AG04450 (cell line): ENCODE measurements around the gene CYP21A2. TPM values are rescaled to one million over a fixed set of nuclear protein-coding genes. Genes with fewer than 3 reads are reported as not detected.

Experiments used
- CTCF ChIA-PET: fragments of 300-600, 350-600 bp; formaldehyde crosslinking; extraction: SDS; loops from one replicate; lab custom pipeline; 2022; ENCODE audit warnings: antibody characterized with exemption, inconsistent platforms; lab: Charles Lee
- POLR2A ChIA-PET: fragments of 350-600 bp; formaldehyde crosslinking; extraction: SDS; loops from one replicate; lab custom pipeline; 2021; ENCODE audit warnings: antibody characterized with exemption, inconsistent platforms; lab: Yijun Ruan, JAX
- DNase-seq: peaks from one replicate; pipeline ENCODE4 v3.0.0-alpha.2; 2011; ENCODE audit warnings: low read depth, low spot score
- H3K27ac ChIP-seq: one replicate; pipeline ENCODE4 v1.5.1; 2012; ENCODE audit warnings: low read depth, low read length, control low read depth
- H3K27me3 ChIP-seq: one replicate; pipeline ENCODE4 v1.6.0; 2012; ENCODE audit warnings: low read length; ENCODE audit not compliant: control insufficient read depth, insufficient read depth
- H3K4me3 ChIP-seq: 2 replicates; pipeline ENCODE4 v1.5.1; 2011; ENCODE audit warnings: mild to moderate bottlenecking, low read depth, low read length, control low read depth
- H3K9me3 ChIP-seq: 2 replicates; pipeline ENCODE4 v1.5.1; 2012; ENCODE audit warnings: low read length; ENCODE audit not compliant: control insufficient read depth, insufficient read depth
- polyA plus RNA-seq: library from polyadenylated mRNA; depleted of rRNA; stranded (reverse); fragments of >200 nt; gene quantifications from 2 replicates; pipeline ENCODE4 v1.2.3, GENCODE V29; 2011
- TF ChIP-seq, protein P1 (sequence below): IDR thresholded peaks from 2 replicates; pipeline ENCODE4 v1.5.1; 2011; ENCODE audit warnings: low read depth, low read length, control low read depth, inconsistent platforms

The CYP21A2 gene
- polyA plus RNA-seq, 1 experiment: 0.06 TPM

DNA sequence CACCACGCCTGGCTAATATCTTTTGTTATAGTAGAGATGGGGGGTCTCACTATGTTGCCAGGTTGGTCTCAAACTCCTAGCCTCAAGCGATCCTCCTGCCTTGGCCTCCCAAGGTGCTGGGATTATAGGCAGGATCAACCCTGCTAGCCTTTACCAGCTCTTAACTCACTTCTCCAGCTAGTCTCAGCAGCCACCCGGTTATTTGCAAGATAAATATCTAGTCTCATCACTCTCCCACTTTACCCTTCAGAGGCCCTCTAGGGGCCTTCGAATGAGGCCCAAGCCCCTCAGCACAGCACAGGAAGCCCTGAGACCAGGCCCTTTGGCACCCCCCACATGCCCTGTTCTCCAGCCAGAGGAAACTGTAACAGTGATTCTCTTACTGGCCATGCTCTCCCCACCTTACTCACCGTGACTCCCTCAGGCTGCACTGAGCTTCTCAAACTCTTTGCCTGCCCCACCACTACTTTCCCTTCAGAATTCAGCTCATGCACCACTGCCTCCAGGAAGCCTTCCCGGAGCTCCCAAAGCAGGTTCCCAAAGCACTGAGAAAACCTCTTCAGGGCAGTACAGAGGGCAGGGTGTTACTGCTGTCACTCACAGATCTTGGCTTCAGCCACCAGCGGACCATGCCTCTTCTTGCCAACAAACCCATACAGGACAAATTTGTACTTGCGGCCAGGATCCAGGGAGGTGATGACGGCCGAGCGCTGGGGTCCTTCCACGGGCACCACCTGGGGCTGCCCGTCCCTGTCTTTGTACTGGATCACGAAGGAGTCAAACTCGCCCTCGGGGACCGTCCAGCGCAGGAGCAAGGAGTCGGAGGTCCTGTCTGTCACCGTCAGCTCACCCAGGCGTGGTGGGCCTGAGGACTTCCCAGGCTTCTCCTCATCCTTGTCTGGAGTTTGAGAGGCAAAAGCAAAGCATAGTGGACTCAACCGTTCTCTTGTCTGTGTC is 45.9 kb downstream of the CYP21A2 start:
- Histone ChIP-seq H3K9me3 (no peaks in the 10 kb centered on the region; the same call in 1 of the 2 replicates), H3K4me3 (no peak overlapping the region), H3K27ac (no peak overlapping the region), H3K27me3 (peaks cover 53% of the 10 kb centered on the region)
- ChIA-PET CTCF (no interaction called here), POLR2A (interaction anchor here (2.1 kb wide), 1 partner anchor 9 kb away, joined by 6 read pairs; no protein-coding TSS in a partner anchor)
- TF ChIP-seq, protein P1, sequence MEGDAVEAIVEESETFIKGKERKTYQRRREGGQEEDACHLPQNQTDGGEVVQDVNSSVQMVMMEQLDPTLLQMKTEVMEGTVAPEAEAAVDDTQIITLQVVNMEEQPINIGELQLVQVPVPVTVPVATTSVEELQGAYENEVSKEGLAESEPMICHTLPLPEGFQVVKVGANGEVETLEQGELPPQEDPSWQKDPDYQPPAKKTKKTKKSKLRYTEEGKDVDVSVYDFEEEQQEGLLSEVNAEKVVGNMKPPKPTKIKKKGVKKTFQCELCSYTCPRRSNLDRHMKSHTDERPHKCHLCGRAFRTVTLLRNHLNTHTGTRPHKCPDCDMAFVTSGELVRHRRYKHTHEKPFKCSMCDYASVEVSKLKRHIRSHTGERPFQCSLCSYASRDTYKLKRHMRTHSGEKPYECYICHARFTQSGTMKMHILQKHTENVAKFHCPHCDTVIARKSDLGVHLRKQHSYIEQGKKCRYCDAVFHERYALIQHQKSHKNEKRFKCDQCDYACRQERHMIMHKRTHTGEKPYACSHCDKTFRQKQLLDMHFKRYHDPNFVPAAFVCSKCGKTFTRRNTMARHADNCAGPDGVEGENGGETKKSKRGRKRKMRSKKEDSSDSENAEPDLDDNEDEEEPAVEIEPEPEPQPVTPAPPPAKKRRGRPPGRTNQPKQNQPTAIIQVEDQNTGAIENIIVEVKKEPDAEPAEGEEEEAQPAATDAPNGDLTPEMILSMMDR: no peak
- no peak for DNase-seq

DNA sequence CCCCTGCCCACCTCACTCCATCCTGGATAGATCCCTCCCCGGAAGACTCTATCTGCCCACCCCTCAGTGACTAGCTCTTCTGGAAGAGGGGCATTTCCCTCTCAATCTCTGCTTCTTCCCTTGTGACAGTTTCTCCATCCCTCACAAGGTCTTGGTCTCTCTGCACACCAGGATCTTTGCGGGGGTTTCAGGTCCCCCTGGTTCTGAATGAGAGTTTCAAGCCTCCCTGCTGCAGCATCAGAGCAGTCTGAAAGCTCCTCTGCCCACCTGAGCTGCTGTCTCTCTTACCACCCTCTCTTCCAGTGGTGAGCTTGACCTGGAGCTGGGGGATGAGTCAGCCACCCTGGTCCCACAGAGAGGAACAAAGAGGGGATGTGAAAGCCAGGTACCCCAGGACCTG is 46.6 kb downstream of the CYP21A2 start:
- Histone ChIP-seq H3K27me3 (peaks cover 54% of the 10 kb centered on the region), H3K27ac (no peak overlapping the region), H3K9me3 (no peaks in the 10 kb centered on the region; the same call in 1 of the 2 replicates), H3K4me3 (no peak overlapping the region)
- POLR2A ChIA-PET: interaction anchor here (0.6 kb wide), 1 partner anchor 43 kb away, joined by 4 read pairs; the partner anchor contains the start of gene ATF6B
- TF ChIP-seq, protein P1: no peak
- CTCF ChIA-PET: no interaction called here
- DNase-seq: no peak

DNA sequence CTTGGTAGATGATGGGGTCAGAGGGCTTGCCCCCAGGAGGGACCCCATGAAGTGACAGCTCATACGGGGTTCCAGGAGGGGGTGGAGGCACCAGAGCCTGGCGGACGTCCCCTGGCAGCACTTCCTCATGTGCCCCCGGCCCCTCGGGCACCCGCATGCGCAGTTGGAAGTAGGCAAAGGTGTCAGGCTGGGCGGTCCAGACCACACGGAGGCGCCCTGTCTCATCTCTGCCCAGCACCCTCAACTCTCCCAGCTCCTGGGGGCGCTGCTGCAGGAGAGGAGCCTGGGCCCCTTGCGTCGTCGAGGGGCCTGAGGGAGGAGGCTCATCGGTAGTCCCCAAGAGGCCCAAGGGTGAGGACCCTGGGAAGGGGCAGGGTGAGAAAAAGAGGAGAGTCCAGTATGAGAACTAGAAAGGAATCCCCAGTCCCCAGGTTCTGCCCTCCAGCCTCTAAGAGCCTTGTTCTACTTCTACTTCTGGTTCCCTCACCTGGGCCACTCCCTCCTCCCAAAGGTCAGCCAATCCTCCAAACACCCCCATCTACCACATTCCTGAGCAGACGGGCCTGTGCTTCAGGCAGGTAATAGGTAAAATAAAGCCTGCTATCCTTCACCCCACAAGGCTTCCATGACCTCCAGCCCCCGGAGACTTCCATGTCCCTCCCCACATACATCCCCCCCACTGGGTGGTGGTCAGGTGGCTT is 47.7 kb downstream of the CYP21A2 start:
- ChIA-PET CTCF (no interaction called here), POLR2A (interaction anchor here (0.6 kb wide), 1 partner anchor 15 kb away, joined by 4 read pairs; no protein-coding TSS in a partner anchor)
- no peak overlapping the region for H3K27ac ChIP-seq
- H3K27me3 ChIP-seq: peaks cover 65% of the 10 kb centered on the region
- TF ChIP-seq, protein P1: no peak
- H3K9me3 ChIP-seq: no peaks in the 10 kb centered on the region; the same call in 1 of the 2 replicates
- no peak overlapping the region for H3K4me3 ChIP-seq
- DNase-seq: no peak

DNA sequence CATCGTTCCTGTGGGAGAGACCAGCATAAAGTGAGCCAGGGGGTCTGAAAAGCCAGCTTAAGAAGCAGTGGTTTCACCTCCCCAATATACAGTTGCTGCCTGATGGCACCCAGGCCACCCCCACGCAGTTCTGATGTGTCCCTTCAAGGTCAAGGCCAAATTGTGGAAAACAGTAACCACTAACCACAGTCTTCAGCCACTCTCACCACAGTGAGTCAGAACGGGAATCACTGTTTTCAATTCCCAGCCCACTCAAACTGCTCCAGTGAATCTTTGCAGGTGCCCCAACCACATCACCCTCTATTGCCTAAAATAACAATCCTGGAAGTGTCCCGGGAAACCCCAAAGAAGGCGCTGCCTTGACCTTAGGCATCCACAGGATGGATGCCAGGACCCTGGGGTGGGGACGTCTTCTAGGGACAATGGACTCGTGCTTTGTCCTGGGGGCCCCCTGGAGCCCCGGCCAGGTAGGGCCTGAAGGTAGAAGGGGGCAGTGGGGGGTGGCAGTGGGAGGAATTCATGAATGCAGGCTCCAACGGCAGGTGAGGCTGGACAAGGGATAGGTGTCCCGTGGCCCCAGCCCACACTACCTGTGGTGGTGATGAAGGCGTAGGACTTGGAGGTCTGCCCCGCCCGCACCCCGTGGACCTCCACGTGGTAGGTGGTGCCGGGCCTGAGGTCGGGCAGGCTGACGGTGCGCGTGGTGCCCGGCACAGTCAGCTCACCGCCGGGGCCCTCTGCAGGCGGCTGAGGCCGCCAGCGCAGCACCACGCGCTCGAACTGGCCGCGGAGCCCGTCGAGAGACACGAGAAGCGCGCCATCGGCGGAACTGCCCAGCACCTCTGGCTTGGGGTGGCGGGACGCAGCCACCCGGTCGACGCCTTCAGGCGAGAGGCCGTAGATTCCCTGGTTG is 48.7 kb downstream of the CYP21A2 start:
- Histone ChIP-seq H3K4me3 (no peak overlapping the region), H3K27ac (no peak overlapping the region), H3K9me3 (no peaks in the 10 kb centered on the region; the same call in 1 of the 2 replicates), H3K27me3 (peaks cover 68% of the 10 kb centered on the region)
- CTCF ChIA-PET: interaction anchor here (0.6 to 1.2 kb wide), 3 partner anchors 27 to 500 kb away, joined by 4 to 9 read pairs (median 5); no protein-coding TSS in a partner anchor
- peak; percentile 37 for DNase-seq
- TF ChIP-seq, protein P1: no peak
- POLR2A ChIA-PET: interaction anchor here (0.5 kb wide), 1 partner anchor 147 kb away, joined by 4 read pairs; no protein-coding TSS in a partner anchor
